MCF 10A (cell line): ENCODE results near the gene TUBGCP5. TPM values are rescaled to one million over a fixed set of nuclear protein-coding genes. Genes with fewer than 3 reads are reported as not detected.

Experiments
- BruUV-seq: library from RNA; stranded (reverse); fragments of 400-500 nt; replicated peaks from 2 replicates; lab custom pipeline; 2021; lab: Mats Ljungman, UMichigan
- CTCF ChIA-PET: fragments of 300-600 bp; sonication (Branson Sonifier 250); formaldehyde crosslinking; extraction: SDS; loops from one replicate; lab custom pipeline; 2021; ENCODE audit warnings: antibody characterized with exemption, inconsistent platforms; lab: Yijun Ruan, JAX
- POLR2A ChIA-PET: fragments of 300-600, 350-650 bp; sonication (Branson Sonifier 250); formaldehyde crosslinking; extraction: SDS; loops from one replicate; lab custom pipeline; 2020; ENCODE audit warnings: antibody characterized with exemption, inconsistent platforms; lab: Yijun Ruan, JAX
- DNase-seq: peaks from one replicate; pipeline ENCODE4 v3.0.0-alpha.2; 2018; ENCODE audit not compliant: unreplicated experiment
- H3K27ac Mint-ChIP-seq: one replicate; pipeline ENCODE4 v1.8.0; 2022; ENCODE audit warnings: mild to moderate bottlenecking, low read depth, mixed read lengths; ENCODE audit not compliant: unreplicated experiment
- H3K27me3 Mint-ChIP-seq: one replicate; pipeline ENCODE4 v1.8.0; 2022; ENCODE audit warnings: mixed read lengths; ENCODE audit not compliant: insufficient read depth, unreplicated experiment
- H3K36me3 Mint-ChIP-seq: one replicate; pipeline ENCODE4 v1.8.0; 2022; ENCODE audit warnings: mild to moderate bottlenecking, moderate library complexity, mixed read lengths; ENCODE audit not compliant: insufficient read depth, unreplicated experiment
- H3K4me1 Mint-ChIP-seq: one replicate; pipeline ENCODE4 v1.8.0; 2022; ENCODE audit warnings: mixed read lengths; ENCODE audit not compliant: insufficient read depth, unreplicated experiment
- H3K4me3 Mint-ChIP-seq: one replicate; pipeline ENCODE4 v1.8.0; 2022; ENCODE audit warnings: mild to moderate bottlenecking, moderate library complexity, mixed read lengths; ENCODE audit not compliant: unreplicated experiment
- H3K9me3 Mint-ChIP-seq: one replicate; pipeline ENCODE4 v1.8.0; 2022; ENCODE audit warnings: mixed read lengths; ENCODE audit not compliant: unreplicated experiment
- intact Hi-C: fragments of 100-400 bp; cut with micrococcal nuclease; formaldehyde crosslinking; loops from 2 replicates; pipeline ENCODE4 v1.14.1; 2022
- total RNA-seq: library from RNA; stranded (reverse); gene quantifications from 2 replicates; pipeline ENCODE4 v1.2.3, GENCODE V29; 2022
- TF ChIP-seq, protein P1 (sequence below): fragments of 200-600 bp; IDR thresholded peaks from one replicate; pipeline ENCODE4 v1.8.0; 2022; ENCODE audit warnings: antibody characterized with exemption, mild to moderate bottlenecking; ENCODE audit not compliant: unreplicated experiment

The TUBGCP5 gene
- total RNA-seq, 1 experiment from 2014 or later = 15.7 TPM

GRCh38 chr15:23064156-23064555 lies 24.8 kb upstream of the TUBGCP5 start:
- H3K4me3 Mint-ChIP-seq = no peak overlapping the region
- BruUV-seq = no TSS peak
- no peaks in the 10 kb centered on the region for H3K4me1 Mint-ChIP-seq
- TF ChIP-seq, protein P1, sequence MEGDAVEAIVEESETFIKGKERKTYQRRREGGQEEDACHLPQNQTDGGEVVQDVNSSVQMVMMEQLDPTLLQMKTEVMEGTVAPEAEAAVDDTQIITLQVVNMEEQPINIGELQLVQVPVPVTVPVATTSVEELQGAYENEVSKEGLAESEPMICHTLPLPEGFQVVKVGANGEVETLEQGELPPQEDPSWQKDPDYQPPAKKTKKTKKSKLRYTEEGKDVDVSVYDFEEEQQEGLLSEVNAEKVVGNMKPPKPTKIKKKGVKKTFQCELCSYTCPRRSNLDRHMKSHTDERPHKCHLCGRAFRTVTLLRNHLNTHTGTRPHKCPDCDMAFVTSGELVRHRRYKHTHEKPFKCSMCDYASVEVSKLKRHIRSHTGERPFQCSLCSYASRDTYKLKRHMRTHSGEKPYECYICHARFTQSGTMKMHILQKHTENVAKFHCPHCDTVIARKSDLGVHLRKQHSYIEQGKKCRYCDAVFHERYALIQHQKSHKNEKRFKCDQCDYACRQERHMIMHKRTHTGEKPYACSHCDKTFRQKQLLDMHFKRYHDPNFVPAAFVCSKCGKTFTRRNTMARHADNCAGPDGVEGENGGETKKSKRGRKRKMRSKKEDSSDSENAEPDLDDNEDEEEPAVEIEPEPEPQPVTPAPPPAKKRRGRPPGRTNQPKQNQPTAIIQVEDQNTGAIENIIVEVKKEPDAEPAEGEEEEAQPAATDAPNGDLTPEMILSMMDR = no peak
- no peak for DNase-seq
- CTCF ChIA-PET = interaction anchor here (0.6 kb wide), 1 partner anchor 31 kb away, joined by 3 read pairs; no protein-coding TSS in a partner anchor
- H3K27ac Mint-ChIP-seq = no peak overlapping the region
- POLR2A ChIA-PET = no interaction called here
- no peaks in the 10 kb centered on the region for H3K27me3 Mint-ChIP-seq
- peaks cover 10% of the 10 kb centered on the region for H3K9me3 Mint-ChIP-seq
- intact Hi-C loops = no loop called here
- no peaks in the 10 kb centered on the region for H3K36me3 Mint-ChIP-seq

- Mint-ChIP-seq H3K27ac (no peak overlapping the region), H3K9me3 (peaks cover 4% of the 10 kb centered on the region), H3K27me3 (peaks cover 29% of the 10 kb centered on the region), H3K4me1 (no peaks in the 10 kb centered on the region), H3K36me3 (no peaks in the 10 kb centered on the region), H3K4me3 (no peak overlapping the region)
- DNase-seq = no peak
- TF ChIP-seq, protein P1 = no peak
- CTCF ChIA-PET = no interaction called here
- POLR2A ChIA-PET = no interaction called here
- no TSS peak for BruUV-seq
- intact Hi-C loops = no loop called here
These were observed 18.3 kb upstream of the TUBGCP5 start for GRCh38 chr15:23057707-23058106.

DNA sequence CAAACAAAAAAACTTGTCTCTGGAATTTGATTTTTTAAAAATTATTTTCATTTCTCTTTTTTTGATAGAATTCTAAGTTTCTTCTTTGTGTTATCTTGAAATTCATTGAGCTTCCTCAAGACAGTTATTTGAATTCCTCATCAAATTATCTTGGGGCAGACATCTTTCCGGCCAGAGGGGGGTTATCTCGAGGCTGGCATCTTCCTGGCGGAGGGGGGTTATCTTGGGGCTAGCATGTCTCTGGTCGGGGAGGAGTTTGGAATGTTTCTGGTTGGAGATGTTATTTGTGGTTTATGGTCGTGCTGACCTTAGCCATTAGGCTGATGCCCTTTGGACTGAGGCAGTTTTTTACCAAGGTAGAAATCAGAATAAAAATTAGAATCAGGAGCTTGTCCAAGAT lies 15.9 kb upstream of the TUBGCP5 start:
- no peaks in the 10 kb centered on the region for H3K4me1 Mint-ChIP-seq
- H3K9me3 Mint-ChIP-seq = no peaks in the 10 kb centered on the region
- TF ChIP-seq, protein P1 = no peak
- POLR2A ChIA-PET = no interaction called here
- H3K27me3 Mint-ChIP-seq = peaks cover 46% of the 10 kb centered on the region
- CTCF ChIA-PET = interaction anchor here (1.5 kb wide), 1 partner anchor 15 kb away, joined by 4 read pairs; no protein-coding TSS in a partner anchor
- intact Hi-C loops = no loop called here
- DNase-seq = no peak
- no peak overlapping the region for H3K4me3 Mint-ChIP-seq
- no peak overlapping the region for H3K27ac Mint-ChIP-seq
- peaks cover 6% of the 10 kb centered on the region for H3K36me3 Mint-ChIP-seq
- BruUV-seq = no TSS peak

DNA sequence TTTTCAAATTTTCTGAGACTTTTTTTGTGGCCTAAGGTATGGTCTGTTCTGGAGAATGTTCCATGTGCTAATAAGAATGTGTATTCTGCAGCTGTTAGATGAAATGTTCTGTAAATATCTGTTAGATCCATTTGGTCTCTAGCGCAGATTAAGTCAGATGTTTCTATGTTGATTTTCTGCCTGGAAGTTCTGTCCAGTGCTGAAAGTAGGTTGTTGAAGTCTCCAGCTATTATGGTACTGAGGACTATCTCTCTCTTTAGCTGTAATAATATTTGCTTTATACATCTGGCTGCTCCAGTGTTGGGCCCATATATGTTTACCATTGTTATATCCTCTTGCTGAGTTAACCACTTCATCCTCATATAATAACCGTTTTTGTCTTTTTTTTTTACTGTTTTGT lies 13.2 kb upstream of the TUBGCP5 start:
- H3K36me3 Mint-ChIP-seq = peaks cover 6% of the 10 kb centered on the region
- BruUV-seq = no TSS peak
- ChIA-PET POLR2A (no interaction called here), CTCF (interaction anchor here (0.6 to 1.3 kb wide), 2 partner anchors 17 to 415 kb away, joined by 3 to 5 read pairs; no protein-coding TSS in a partner anchor)
- intact Hi-C loops = no loop called here
- H3K9me3 Mint-ChIP-seq = no peaks in the 10 kb centered on the region
- TF ChIP-seq, protein P1 = no peak
- H3K27me3 Mint-ChIP-seq = peaks cover 46% of the 10 kb centered on the region
- no peak overlapping the region for H3K4me3 Mint-ChIP-seq
- DNase-seq = no peak
- H3K27ac Mint-ChIP-seq = no peak overlapping the region
- no peaks in the 10 kb centered on the region for H3K4me1 Mint-ChIP-seq
